HG02840 (cell line): ENCODE results near the gene RDH8.
"Not testable (repeated sequence)": the region's sequence is repeated elsewhere in the genome, so short reads cannot be mapped to it uniquely, and the experiment has no call there.

Experiments
- ATAC-seq: cut with Tn5 transposase; IDR thresholded peaks from one replicate; pipeline ENCODE4 v1.9.1; 2021; ENCODE audit warnings: mild to moderate bottlenecking, moderate library complexity, moderate number of reproducible peaks; ENCODE audit not compliant: unreplicated experiment, low FRiP score

RDH8 gene

DNA sequence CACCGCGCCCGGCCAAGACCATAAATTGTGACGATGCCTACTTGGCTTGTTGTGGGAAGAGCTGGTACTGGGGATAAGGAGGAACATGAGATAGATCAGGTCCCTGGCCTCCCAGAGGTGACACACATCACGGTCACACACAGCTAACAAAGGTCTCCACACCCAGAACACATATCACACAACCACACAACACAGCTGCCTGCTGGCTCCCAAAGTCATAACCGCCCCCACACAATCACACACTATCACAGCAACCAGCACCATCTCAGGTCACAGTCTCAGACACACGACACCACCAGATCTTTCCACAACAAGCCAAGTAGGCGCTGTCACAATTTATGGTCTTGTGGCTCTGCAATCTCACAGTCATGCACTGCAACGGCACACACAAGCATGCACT, 8.7 kb upstream of the RDH8 start:
- ATAC-seq, result no peak

DNA sequence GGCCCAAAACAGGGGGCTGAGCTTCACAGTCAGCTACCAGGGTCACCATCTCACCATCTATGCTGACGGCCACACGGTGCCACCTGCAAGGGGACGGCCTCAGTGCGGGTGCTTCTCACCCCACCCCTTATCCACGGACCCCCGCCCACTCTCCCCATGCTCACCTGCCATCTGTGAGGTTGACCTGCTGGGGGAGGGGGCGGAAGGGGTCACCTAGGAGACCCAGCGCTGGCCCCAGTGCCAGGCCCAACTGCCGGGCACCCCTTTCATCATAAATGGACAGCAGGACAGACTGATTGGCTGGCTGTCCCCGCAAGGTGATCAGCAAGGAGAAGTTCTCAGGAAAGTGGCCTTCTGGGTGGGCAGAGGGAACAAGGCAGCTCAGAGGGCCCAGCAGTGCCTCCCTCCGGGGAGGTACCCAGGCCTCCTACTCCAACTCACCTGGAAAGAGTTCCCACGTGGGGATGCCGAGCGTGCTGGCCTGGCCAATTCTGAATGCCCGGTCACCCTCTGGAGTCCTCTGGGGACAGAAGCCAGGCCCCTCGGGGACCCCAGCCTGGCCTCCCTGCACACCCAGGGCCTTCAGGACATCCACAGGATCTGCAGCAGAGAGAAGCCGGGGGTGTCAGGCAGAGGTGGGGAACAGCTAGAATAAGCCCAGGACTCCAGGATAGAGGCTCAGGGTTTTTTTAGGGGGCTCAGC, 7.5 kb upstream of the RDH8 start:
- no peak for ATAC-seq

- ATAC-seq, result no peak
Observed at GRCh38 chr19:10006335-10006708, 7.0 kb upstream of the RDH8 start.

GRCh38 chr19:10006752-10007323, 6.4 kb upstream of the RDH8 start:
- ATAC-seq, result no peak

DNA sequence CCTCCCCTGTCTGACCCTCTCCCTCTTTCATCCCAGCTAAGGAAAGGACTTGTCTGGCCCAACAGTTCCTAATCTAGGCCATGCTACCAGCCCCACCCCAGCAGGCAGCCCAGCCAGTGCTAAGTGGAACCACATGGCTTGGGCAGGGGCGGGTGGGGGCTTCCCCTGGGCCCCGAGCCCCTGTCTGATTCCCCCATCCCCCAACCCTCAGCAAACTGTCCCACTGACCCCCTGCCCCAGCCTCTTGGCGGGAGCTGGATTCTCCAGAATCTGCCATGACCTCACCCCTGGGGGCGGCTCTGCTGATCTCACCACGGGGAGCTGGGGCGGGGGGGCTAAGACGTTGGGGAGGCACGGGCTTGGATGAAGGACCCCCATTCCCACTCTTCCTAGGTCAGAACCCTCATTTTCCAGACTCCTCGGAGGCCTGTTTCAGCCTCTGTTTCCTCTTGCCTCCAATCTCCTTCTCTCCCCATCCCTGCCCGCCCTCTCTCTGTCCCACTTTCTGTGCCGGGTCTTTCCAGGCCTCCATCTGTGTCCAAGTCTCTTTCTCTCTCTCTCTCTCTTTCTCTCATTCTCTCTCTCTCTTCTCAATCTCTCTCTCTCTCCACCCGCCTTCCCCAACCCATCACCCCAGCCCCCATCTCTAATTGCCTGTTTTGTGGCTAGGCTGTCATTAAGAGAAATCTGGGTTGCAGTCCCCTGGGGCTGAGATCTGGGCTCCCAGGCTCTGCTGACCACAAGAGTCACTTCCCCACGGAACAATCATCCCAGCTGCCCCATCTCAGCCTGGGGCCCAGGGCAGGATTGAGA, 5.7 kb upstream of the RDH8 start:
- no peak for ATAC-seq

- ATAC-seq, result no peak
Observed at GRCh38 chr19:10008184-10008765, 5.0 kb upstream of the RDH8 start.

- ATAC-seq, result no peak
Observed at GRCh38 chr19:10009714-10010224, 3.5 kb upstream of the RDH8 start.

- ATAC-seq, result no peak
Observed at GRCh38 chr19:10010247-10010691, 3.0 kb upstream of the RDH8 start, which contains the start of gene COL5A3. Gene COL5A3, minus strand, starts transcription at chr19:10010504. Its CDS starts 119 bp downstream, at chr19:10010385.

- no peak for ATAC-seq
Observed at GRCh38 chr19:10010939-10011338, 2.3 kb upstream of the RDH8 start.

- ATAC-seq, result no peak
Observed at GRCh38 chr19:10011974-10012373, 1.3 kb upstream of the RDH8 start.

- no peak for ATAC-seq
Observed at GRCh38 chr19:10013834-10014618, 743 bp downstream of the RDH8 start.

DNA sequence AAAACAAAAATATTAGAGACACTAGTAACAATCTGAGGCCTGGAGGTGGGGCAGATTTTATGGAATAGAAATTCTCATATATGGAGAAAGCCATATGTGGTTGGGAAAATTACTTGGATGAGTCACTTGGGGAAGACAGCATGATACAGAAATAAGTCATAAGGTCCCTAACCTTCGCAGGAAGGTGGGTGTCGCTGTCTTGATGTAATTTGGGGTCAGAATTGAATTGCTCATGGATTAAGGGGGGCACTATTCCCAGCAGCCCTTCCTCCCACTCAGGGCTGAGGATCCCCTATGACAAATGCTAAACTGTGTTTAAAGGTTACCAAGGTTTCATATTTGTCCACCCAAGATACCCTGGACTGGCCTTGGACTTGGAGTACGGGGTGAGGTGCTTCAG, 5.0 kb downstream of the RDH8 start:
- no peak for ATAC-seq

DNA sequence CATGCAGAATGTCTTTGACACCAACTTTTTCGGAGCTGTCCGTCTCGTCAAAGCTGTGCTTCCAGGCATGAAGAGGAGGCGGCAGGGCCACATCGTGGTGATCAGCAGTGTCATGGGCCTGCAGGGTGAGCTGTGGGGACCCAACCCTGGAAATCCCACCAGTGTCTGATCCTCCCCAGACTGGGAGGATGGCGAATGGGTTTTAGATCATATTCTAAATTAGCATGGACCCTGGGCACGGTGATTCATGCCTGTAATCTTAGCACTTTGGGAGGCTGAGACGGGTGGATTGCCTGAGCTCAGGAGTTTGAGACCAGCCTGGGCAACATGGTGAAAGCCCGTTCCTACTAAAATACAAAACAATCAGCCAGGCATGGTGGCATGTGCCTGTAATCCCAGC, 5.5 kb downstream of the RDH8 start:
- no peak for ATAC-seq

DNA sequence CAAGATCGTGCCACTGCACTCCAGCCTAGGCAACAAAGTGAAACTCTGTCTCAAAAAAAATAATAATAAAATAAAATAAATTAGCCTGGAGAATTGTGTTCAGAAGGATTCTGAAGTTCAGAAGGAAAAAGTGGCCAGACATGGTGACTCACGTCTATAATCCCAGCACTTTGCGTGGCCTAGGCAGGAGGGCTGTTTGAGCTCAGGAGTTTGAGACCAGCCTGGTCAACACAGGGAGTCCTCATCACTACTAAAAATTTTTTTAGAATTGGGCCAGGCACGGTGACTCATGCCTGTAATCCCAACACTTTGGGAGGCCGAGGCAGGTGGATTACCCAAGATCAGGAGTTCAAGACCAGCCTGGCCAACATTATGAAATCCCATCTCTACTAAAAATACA, 6.0 kb downstream of the RDH8 start:
- no peak for ATAC-seq

- ATAC-seq, result no peak
Observed at GRCh38 chr19:10020851-10021250, 7.6 kb downstream of the RDH8 start.

- ATAC-seq, result no peak
Observed at GRCh38 chr19:10021446-10021845, 8.2 kb downstream of the RDH8 start.

DNA sequence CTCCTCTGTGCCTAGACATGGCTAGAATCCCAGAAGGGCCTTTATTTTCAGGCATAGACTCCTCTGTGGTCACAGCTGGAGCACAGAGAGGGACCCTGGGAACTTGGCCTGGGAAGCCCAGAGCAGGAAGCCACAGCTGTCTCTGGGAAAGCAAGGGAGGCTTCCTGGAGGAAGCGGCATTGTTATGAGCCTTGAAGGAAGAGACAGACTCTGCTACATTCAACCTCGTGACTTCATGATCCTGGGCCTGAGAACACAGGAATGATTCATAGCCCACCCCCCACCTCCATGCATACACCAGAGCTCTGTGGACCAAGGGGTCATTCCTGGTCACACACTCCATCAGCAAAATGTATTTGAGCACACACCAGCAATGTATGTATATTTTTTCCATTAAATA, 8.6 kb downstream of the RDH8 start:
- no peak for ATAC-seq

DNA sequence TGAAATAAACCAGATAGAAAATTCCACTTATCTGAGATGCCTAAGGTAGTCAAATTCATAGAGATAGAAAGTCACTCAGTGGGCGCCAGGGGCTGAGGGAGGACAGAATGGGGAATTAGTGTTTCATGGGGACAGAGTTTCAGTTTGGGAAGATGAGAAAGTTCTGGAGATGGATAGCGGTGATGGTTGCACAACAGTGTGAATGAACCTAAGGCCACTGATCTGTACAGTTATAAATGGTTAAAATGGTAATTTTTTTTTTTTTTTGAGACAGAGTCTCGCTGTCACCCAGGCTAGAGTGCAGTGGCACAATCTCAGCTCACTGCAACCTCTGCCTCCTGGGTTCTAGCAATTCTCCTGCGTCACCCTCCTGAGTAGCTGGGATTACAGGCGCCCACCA, 9.8 kb downstream of the RDH8 start:
- not testable (repeated sequence) for ATAC-seq

DNA sequence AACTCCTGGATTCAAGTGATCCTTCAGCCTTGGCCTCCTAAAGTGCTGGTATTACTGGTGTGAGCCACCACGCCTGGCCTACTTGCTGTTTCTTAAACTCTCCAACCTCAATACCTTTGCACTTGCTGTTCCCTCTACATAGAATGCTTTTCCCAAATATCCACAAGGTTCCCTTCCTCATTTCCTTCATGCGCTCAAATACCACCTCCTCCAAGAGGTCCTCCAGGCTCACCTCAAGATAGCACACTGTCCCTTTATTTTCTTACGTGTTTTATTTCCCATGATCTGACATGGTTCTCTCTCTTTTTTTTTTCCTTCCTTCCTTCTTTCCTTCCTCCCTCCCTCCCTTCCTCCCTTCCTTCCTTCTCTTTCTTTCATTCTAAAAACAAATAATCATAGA, 13.5 kb downstream of the RDH8 start:
- ATAC-seq, result no peak
